ENCODE results near the gene SMIM24. TPM values are rescaled to one million over a fixed set of nuclear protein-coding genes. Genes with fewer than 3 reads are reported as not detected.
"Not testable (repeated sequence)": the region's sequence is repeated elsewhere in the genome, so short reads cannot be mapped to it uniquely, and the experiment has no call there.

Gene SMIM24
- total RNA-seq, 1 donor from 2014 or later = not detected

DNA sequence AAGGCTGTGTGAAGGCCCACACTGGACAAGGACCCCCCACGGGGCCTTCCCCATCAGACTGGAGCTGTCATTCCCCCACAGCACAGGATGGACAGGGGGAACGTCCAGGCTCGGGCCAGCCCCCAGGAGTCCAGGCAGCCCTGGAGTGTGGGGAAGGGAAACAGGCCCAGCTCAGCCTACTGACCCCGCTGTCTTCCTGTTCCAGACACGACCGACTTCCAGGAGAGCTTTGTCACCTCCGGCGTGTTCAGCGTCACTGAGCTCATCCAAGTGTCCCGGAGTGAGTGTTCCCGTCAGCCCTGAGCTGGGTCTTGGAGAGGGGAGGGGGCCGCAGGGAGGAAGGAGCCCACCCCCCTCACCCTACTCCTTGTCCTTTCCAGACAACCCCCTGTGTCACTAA is 47.0 kb downstream of the SMIM24 start:
- no peak for DNase-seq (ENCODE audit: low spot score)
- Mint-ChIP-seq H3K4me1 (ENCODE audit: unreplicated experiment) (peaks cover 2% of the 10 kb centered on the region), H3K9me3 (ENCODE audit: unreplicated experiment) (no peaks in the 10 kb centered on the region), H3K27ac (ENCODE audit: unreplicated experiment) (no peak overlapping the region), H3K36me3 (ENCODE audit: low read depth, unreplicated experiment) (no peaks in the 10 kb centered on the region), H3K4me3 (ENCODE audit: unreplicated experiment) (no peak overlapping the region), H3K27me3 (ENCODE audit: unreplicated experiment) (peaks cover 2% of the 10 kb centered on the region)
- no peak for TF ChIP-seq CTCF (IDR thresholded peaks at IDR 0.05; ENCODE audit: unreplicated experiment)

- H3K27ac Mint-ChIP-seq (ENCODE audit: unreplicated experiment) = no peak overlapping the region
- peaks cover 8% of the 10 kb centered on the region for H3K27me3 Mint-ChIP-seq (ENCODE audit: unreplicated experiment)
- DNase-seq (ENCODE audit: low spot score) = no peak
- no peak overlapping the region for H3K4me3 Mint-ChIP-seq (ENCODE audit: unreplicated experiment)
- no peaks in the 10 kb centered on the region for H3K36me3 Mint-ChIP-seq (ENCODE audit: low read depth, unreplicated experiment)
- H3K9me3 Mint-ChIP-seq (ENCODE audit: unreplicated experiment) = no peaks in the 10 kb centered on the region
- peaks cover 9% of the 10 kb centered on the region for H3K4me1 Mint-ChIP-seq (ENCODE audit: unreplicated experiment)
- TF ChIP-seq CTCF (IDR thresholded peaks at IDR 0.05; ENCODE audit: unreplicated experiment) = no peak
These were observed 48.4 kb downstream of the SMIM24 start for GRCh38 chr19:3431760-3432397.

GRCh38 chr19:3430366-3430680 is 50.0 kb downstream of the SMIM24 start:
- not testable (repeated sequence) for DNase-seq (ENCODE audit: low spot score); H3K4me1 Mint-ChIP-seq (ENCODE audit: unreplicated experiment); H3K27me3 Mint-ChIP-seq (ENCODE audit: unreplicated experiment); H3K36me3 Mint-ChIP-seq (ENCODE audit: low read depth, unreplicated experiment); H3K9me3 Mint-ChIP-seq (ENCODE audit: unreplicated experiment); H3K27ac Mint-ChIP-seq (ENCODE audit: unreplicated experiment); H3K4me3 Mint-ChIP-seq (ENCODE audit: unreplicated experiment)

GRCh38 chr19:3426433-3426832 is 53.9 kb downstream of the SMIM24 start:
- Mint-ChIP-seq H3K4me3 (ENCODE audit: unreplicated experiment) (no peak overlapping the region), H3K4me1 (ENCODE audit: unreplicated experiment) (peaks cover 7% of the 10 kb centered on the region), H3K27ac (ENCODE audit: unreplicated experiment) (no peak overlapping the region), H3K9me3 (ENCODE audit: unreplicated experiment) (no peaks in the 10 kb centered on the region), H3K27me3 (ENCODE audit: unreplicated experiment) (peaks cover 5% of the 10 kb centered on the region), H3K36me3 (ENCODE audit: low read depth, unreplicated experiment) (no peaks in the 10 kb centered on the region)
- DNase-seq (ENCODE audit: low spot score) = no peak
- no peak for TF ChIP-seq CTCF (IDR thresholded peaks at IDR 0.05; ENCODE audit: unreplicated experiment)

Other genes starting within 250 kb of the SMIM24 start
- 4.9 TPM for gene NFIC, start 113.9 kb downstream of the SMIM24 start, total RNA-seq (ENCODE audit: unreplicated experiment)
- not detected for gene SMIM44, start 2.9 kb upstream of the SMIM24 start, total RNA-seq (ENCODE audit: unreplicated experiment)
- gene DOHH, start 20.1 kb upstream of the SMIM24 start, total RNA-seq (ENCODE audit: unreplicated experiment) = 8.7 TPM
- 38.9 TPM for gene FZR1, start 25.8 kb upstream of the SMIM24 start, total RNA-seq (ENCODE audit: unreplicated experiment)
- 1.4 TPM for gene TEKTIP1, start 58.6 kb upstream of the SMIM24 start, total RNA-seq (ENCODE audit: unreplicated experiment)
- gene MFSD12, start 77.1 kb upstream of the SMIM24 start, total RNA-seq (ENCODE audit: unreplicated experiment) = 54.5 TPM
- 77.2 TPM for gene HMG20B, start 92.4 kb upstream of the SMIM24 start, total RNA-seq (ENCODE audit: unreplicated experiment)
- 11.0 TPM for gene GIPC3, start 105.0 kb upstream of the SMIM24 start, total RNA-seq (ENCODE audit: unreplicated experiment)
- gene TBXA2R, start 126.3 kb upstream of the SMIM24 start, total RNA-seq (ENCODE audit: unreplicated experiment) = 7.3 TPM
- 31.8 TPM for gene CACTIN, start 146.3 kb upstream of the SMIM24 start, total RNA-seq (ENCODE audit: unreplicated experiment)
- 65.8 TPM for gene PIP5K1C, start 219.9 kb upstream of the SMIM24 start, total RNA-seq (ENCODE audit: unreplicated experiment)
- gene TJP3, start 227.9 kb upstream of the SMIM24 start, total RNA-seq (ENCODE audit: unreplicated experiment) = 3.1 TPM

Data from endothelial cell (in vitro differentiated cells).